Measurements from ENCODE around the gene HOXB13.

HOXB13 gene

GRCh38 chr17:48704361-48705248 lies 23.9 kb downstream of the HOXB13 start:
- H3K27me3 ChIP-seq (replicated peaks; ENCODE audit: control insufficient read depth, insufficient read depth, low read length, poor library complexity, severe bottlenecking): peaks cover 25% of the 10 kb centered on the region

GRCh38 chr17:48701864-48702532 lies 26.6 kb downstream of the HOXB13 start:
- Histone ChIP-seq H3K4me1 (ENCODE audit: control insufficient read depth, insufficient read depth, low read length, poor library complexity, severe bottlenecking) (no peaks in the 10 kb centered on the region), H3K36me3 (ENCODE audit: control insufficient read depth, insufficient read depth, low read length) (no peaks in the 10 kb centered on the region), H3K4me3 (ENCODE audit: insufficient read depth, low read depth, low read length, poor library complexity, severe bottlenecking) (no peak overlapping the region), H3K27me3 (replicated peaks; ENCODE audit: control insufficient read depth, insufficient read depth, low read length, poor library complexity, severe bottlenecking) (peaks cover 19% of the 10 kb centered on the region), H3K27ac (ENCODE audit: insufficient read depth, low read length, poor library complexity, severe bottlenecking) (no peak overlapping the region), H3K9me3 (ENCODE audit: control insufficient read depth, low read length) (no peaks in the 10 kb centered on the region)
- DNase-seq: no peak

More at GRCh38 chr17:48704361-48705248, 23.9 kb downstream of the HOXB13 start:
- no peak for DNase-seq
- H3K4me3 ChIP-seq (ENCODE audit: insufficient read depth, low read depth, low read length, poor library complexity, severe bottlenecking): no peak overlapping the region
- no peaks in the 10 kb centered on the region for H3K36me3 ChIP-seq (ENCODE audit: control insufficient read depth, insufficient read depth, low read length)
- no peaks in the 10 kb centered on the region for H3K4me1 ChIP-seq (ENCODE audit: control insufficient read depth, insufficient read depth, low read length, poor library complexity, severe bottlenecking)
- no peaks in the 10 kb centered on the region for H3K9me3 ChIP-seq (ENCODE audit: control insufficient read depth, low read length)
- no peak overlapping the region for H3K27ac ChIP-seq (ENCODE audit: insufficient read depth, low read length, poor library complexity, severe bottlenecking)

GRCh38 chr17:48693178-48693577 lies 35.4 kb downstream of the HOXB13 start:
- H3K27ac ChIP-seq (ENCODE audit: insufficient read depth, low read length, poor library complexity, severe bottlenecking): no peak overlapping the region
- H3K36me3 ChIP-seq (ENCODE audit: control insufficient read depth, insufficient read depth, low read length): no peaks in the 10 kb centered on the region
- H3K27me3 ChIP-seq (replicated peaks; ENCODE audit: control insufficient read depth, insufficient read depth, low read length, poor library complexity, severe bottlenecking): peaks cover 5% of the 10 kb centered on the region
- H3K9me3 ChIP-seq (ENCODE audit: control insufficient read depth, low read length): no peaks in the 10 kb centered on the region
- no peak overlapping the region for H3K4me3 ChIP-seq (ENCODE audit: insufficient read depth, low read depth, low read length, poor library complexity, severe bottlenecking)
- no peak for DNase-seq
- H3K4me1 ChIP-seq (ENCODE audit: control insufficient read depth, insufficient read depth, low read length, poor library complexity, severe bottlenecking): no peaks in the 10 kb centered on the region

GRCh38 chr17:48692049-48692448 lies 36.5 kb downstream of the HOXB13 start:
- Histone ChIP-seq H3K9me3 (ENCODE audit: control insufficient read depth, low read length) (no peaks in the 10 kb centered on the region), H3K27me3 (replicated peaks; ENCODE audit: control insufficient read depth, insufficient read depth, low read length, poor library complexity, severe bottlenecking) (no peaks in the 10 kb centered on the region), H3K4me1 (ENCODE audit: control insufficient read depth, insufficient read depth, low read length, poor library complexity, severe bottlenecking) (no peaks in the 10 kb centered on the region), H3K36me3 (ENCODE audit: control insufficient read depth, insufficient read depth, low read length) (no peaks in the 10 kb centered on the region), H3K27ac (ENCODE audit: insufficient read depth, low read length, poor library complexity, severe bottlenecking) (no peak overlapping the region), H3K4me3 (ENCODE audit: insufficient read depth, low read depth, low read length, poor library complexity, severe bottlenecking) (no peak overlapping the region)
- no peak for DNase-seq

- Histone ChIP-seq H3K27ac (ENCODE audit: insufficient read depth, low read length, poor library complexity, severe bottlenecking) (no peak overlapping the region), H3K27me3 (replicated peaks; ENCODE audit: control insufficient read depth, insufficient read depth, low read length, poor library complexity, severe bottlenecking) (no peaks in the 10 kb centered on the region), H3K9me3 (ENCODE audit: control insufficient read depth, low read length) (no peaks in the 10 kb centered on the region), H3K4me3 (ENCODE audit: insufficient read depth, low read depth, low read length, poor library complexity, severe bottlenecking) (no peak overlapping the region), H3K36me3 (ENCODE audit: control insufficient read depth, insufficient read depth, low read length) (no peaks in the 10 kb centered on the region), H3K4me1 (ENCODE audit: control insufficient read depth, insufficient read depth, low read length, poor library complexity, severe bottlenecking) (no peaks in the 10 kb centered on the region)
- no peak for DNase-seq
Measured at GRCh38 chr17:48690655-48691054, 37.9 kb downstream of the HOXB13 start.

- Histone ChIP-seq H3K9me3 (ENCODE audit: control insufficient read depth, low read length) (no peaks in the 10 kb centered on the region), H3K4me3 (ENCODE audit: insufficient read depth, low read depth, low read length, poor library complexity, severe bottlenecking) (no peak overlapping the region), H3K36me3 (ENCODE audit: control insufficient read depth, insufficient read depth, low read length) (no peaks in the 10 kb centered on the region), H3K27me3 (replicated peaks; ENCODE audit: control insufficient read depth, insufficient read depth, low read length, poor library complexity, severe bottlenecking) (no peaks in the 10 kb centered on the region), H3K4me1 (ENCODE audit: control insufficient read depth, insufficient read depth, low read length, poor library complexity, severe bottlenecking) (no peaks in the 10 kb centered on the region), H3K27ac (ENCODE audit: insufficient read depth, low read length, poor library complexity, severe bottlenecking) (no peak overlapping the region)
- no peak for DNase-seq
Measured at GRCh38 chr17:48681609-48682008, 46.9 kb downstream of the HOXB13 start.

- H3K4me3 ChIP-seq (ENCODE audit: insufficient read depth, low read depth, low read length, poor library complexity, severe bottlenecking): no peak overlapping the region
- no peaks in the 10 kb centered on the region for H3K27me3 ChIP-seq (replicated peaks; ENCODE audit: control insufficient read depth, insufficient read depth, low read length, poor library complexity, severe bottlenecking)
Measured at GRCh38 chr17:48679385-48680096, 49.0 kb downstream of the HOXB13 start.

GRCh38 chr17:48678141-48678971 lies 50.2 kb downstream of the HOXB13 start:
- DNase-seq: peak; percentile 33 to 51 (median 37)
- Histone ChIP-seq H3K36me3 (ENCODE audit: control insufficient read depth, insufficient read depth, low read length) (no peaks in the 10 kb centered on the region), H3K4me1 (ENCODE audit: control insufficient read depth, insufficient read depth, low read length, poor library complexity, severe bottlenecking) (no peaks in the 10 kb centered on the region), H3K27ac (ENCODE audit: insufficient read depth, low read length, poor library complexity, severe bottlenecking) (no peak overlapping the region), H3K27me3 (replicated peaks; ENCODE audit: control insufficient read depth, insufficient read depth, low read length, poor library complexity, severe bottlenecking) (no peaks in the 10 kb centered on the region), H3K9me3 (ENCODE audit: control insufficient read depth, low read length) (no peaks in the 10 kb centered on the region), H3K4me3 (ENCODE audit: insufficient read depth, low read depth, low read length, poor library complexity, severe bottlenecking) (no peak overlapping the region)

More at GRCh38 chr17:48679385-48680096, 49.0 kb downstream of the HOXB13 start:
- DNase-seq: no peak
- no peaks in the 10 kb centered on the region for H3K36me3 ChIP-seq (ENCODE audit: control insufficient read depth, insufficient read depth, low read length)
- H3K4me1 ChIP-seq (ENCODE audit: control insufficient read depth, insufficient read depth, low read length, poor library complexity, severe bottlenecking): no peaks in the 10 kb centered on the region
- no peak overlapping the region for H3K27ac ChIP-seq (ENCODE audit: insufficient read depth, low read length, poor library complexity, severe bottlenecking)
- H3K9me3 ChIP-seq (ENCODE audit: control insufficient read depth, low read length): no peaks in the 10 kb centered on the region

GRCh38 chr17:48676963-48677558 lies 51.5 kb downstream of the HOXB13 start:
- Histone ChIP-seq H3K4me1 (ENCODE audit: control insufficient read depth, insufficient read depth, low read length, poor library complexity, severe bottlenecking) (no peaks in the 10 kb centered on the region), H3K9me3 (ENCODE audit: control insufficient read depth, low read length) (no peaks in the 10 kb centered on the region), H3K4me3 (ENCODE audit: insufficient read depth, low read depth, low read length, poor library complexity, severe bottlenecking) (no peak overlapping the region), H3K36me3 (ENCODE audit: control insufficient read depth, insufficient read depth, low read length) (no peaks in the 10 kb centered on the region), H3K27me3 (replicated peaks; ENCODE audit: control insufficient read depth, insufficient read depth, low read length, poor library complexity, severe bottlenecking) (peaks cover 3% of the 10 kb centered on the region), H3K27ac (ENCODE audit: insufficient read depth, low read length, poor library complexity, severe bottlenecking) (no peak overlapping the region)
- no peak for DNase-seq

Data from effector memory CD4-positive, alpha-beta T cell (primary cell).